KOPT-K1 (cell line): ENCODE data around the gene CTRB1.

Experiments
- H3K27ac ChIP-seq: fragments of 200-600 bp; sonication (generic); 2 replicates; pipeline ENCODE4 v1.5.1; 2016; ENCODE audit warnings: antibody characterized with exemption, mild to moderate bottlenecking, low read depth, low read length; ENCODE audit not compliant: poor library complexity, severe bottlenecking
- H3K36me3 ChIP-seq: fragments of 200-600 bp; sonication (generic); 2 replicates; pipeline ENCODE4 v1.5.1; 2017; ENCODE audit warnings: antibody characterized with exemption, mild to moderate bottlenecking, low read length, moderate library complexity; ENCODE audit not compliant: insufficient read depth
- H3K9me3 ChIP-seq: fragments of 200-600 bp; sonication (generic); 2 replicates; pipeline ENCODE4 v1.5.1; 2017; ENCODE audit warnings: antibody characterized with exemption, low read length, mild to moderate bottlenecking; ENCODE audit not compliant: insufficient read depth, poor library complexity, severe bottlenecking

The CTRB1 gene

DNA sequence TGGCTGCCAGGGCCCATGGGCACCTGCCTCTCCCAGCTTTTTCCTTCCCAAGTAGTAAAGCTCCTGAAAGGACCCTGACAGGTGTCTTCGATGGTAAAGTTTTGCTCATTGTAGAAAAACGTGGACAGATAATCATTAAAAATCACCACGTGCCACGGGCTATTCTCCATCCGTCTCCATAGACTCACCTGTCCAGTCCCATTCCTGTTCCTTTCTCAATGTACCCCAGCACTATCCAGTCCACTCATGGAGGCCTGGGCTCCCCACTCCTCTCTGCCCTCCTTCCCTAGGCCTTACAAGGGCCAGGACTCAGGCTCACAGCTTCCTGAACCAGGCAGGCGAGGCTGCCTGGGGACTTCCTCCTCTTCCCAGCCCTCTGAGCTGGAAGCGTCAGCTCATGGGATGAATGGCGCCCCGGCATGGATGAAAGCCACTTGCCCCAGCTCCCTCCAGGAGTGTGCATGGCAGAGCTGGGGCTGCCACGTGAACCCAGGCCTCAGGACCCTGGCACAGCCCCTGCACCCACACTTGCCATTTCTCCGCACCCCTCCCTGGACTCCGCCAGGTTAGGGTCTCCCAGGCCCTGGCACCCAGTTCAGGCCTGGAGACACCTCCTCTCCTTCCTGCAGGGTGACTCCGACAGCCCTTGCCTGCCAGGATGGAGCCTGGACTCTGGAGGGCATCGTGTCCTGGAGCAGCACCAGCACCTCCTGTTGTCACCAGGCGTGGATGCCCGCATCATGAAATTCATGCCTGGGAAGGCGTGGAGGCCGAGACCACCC lies 8.8 kb downstream of the CTRB1 start:
- Histone ChIP-seq H3K9me3 (no peaks in the 10 kb centered on the region), H3K36me3 (no peaks in the 10 kb centered on the region), H3K27ac (no peak overlapping the region)

DNA sequence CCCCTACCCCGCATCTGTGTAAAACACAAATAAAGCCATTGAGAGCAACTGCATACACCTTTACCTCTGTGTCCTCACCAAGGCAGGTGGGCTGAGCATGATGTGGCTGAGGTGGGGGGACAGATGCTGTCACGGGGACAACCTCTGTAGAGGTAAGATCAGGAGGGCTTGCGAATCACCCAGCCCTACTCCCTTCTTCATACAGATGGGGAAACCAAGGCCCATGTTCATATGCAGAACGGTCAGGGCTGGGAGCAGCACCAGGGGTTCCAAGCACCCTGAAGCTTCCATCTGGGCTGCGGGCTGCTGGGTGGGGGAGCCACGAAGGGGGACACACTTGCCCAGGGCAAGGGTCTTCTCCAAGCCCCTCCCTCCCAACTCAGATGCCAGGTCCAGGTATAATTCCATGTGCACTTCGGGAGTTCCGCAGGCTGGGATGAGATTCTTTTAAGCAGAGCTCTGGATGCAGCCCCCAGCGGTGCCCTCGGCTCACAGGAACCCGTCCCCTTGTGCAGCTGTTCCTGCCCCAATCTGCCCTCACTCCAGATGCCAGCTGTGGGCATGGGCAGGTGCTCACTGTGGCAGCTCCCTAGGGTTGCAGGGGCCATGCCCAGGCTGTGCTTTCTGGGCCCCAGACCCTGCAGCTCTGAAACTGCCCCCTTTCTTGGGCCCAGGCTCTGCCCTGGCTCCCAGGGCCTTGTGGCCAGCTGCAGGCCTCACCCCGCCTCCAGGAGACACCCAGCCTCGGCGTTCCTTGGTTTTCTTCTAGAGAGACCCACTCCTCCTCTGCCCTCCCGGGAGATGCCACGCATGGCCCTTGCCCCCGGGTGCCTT lies 9.6 kb downstream of the CTRB1 start:
- Histone ChIP-seq H3K36me3 (no peaks in the 10 kb centered on the region), H3K9me3 (no peaks in the 10 kb centered on the region), H3K27ac (no peak overlapping the region)

DNA sequence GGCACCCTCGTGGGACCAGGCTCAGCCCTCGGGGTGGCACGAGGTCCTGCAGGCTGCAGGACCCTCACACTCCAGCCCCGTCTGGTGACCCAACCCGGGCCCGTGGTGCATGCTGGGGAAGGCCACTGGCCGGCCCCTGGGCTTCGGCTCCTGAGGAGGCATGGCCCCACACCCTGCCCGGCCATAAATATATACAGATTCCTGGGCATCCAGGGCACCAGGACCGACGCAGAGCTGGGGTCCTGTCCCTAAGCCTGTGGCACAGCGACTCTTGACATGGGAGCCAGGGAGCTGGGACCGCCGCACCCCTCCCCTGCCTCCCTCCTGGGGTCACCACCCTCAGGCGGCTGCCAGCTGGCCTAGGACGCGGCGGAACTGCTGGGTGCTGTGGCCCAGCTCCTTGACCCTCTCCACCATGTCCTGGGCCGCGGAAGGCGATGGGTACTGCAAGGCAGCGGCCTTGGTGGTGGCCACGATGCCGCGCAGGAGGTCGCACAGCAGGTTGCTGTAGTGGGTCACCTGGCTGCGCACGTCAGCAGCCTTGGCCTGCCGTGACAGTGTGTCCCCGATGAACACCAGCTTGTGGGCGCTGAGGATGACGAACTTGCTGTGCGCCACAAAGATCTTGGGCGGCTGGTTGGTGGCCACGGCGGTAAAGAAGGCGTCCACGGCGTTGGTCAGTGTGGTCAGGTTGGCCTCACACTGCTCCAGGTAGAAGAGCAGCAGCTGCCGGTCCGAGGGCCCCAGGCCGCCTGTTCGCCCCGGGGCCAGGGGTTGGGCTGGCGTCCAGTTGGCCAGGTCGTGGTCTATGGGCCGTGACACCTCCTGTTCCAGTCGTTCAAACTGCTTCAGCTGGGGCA lies 10.6 kb downstream of the CTRB1 start:
- Histone ChIP-seq H3K36me3 (no peaks in the 10 kb centered on the region), H3K27ac (no peak overlapping the region), H3K9me3 (no peaks in the 10 kb centered on the region)

DNA sequence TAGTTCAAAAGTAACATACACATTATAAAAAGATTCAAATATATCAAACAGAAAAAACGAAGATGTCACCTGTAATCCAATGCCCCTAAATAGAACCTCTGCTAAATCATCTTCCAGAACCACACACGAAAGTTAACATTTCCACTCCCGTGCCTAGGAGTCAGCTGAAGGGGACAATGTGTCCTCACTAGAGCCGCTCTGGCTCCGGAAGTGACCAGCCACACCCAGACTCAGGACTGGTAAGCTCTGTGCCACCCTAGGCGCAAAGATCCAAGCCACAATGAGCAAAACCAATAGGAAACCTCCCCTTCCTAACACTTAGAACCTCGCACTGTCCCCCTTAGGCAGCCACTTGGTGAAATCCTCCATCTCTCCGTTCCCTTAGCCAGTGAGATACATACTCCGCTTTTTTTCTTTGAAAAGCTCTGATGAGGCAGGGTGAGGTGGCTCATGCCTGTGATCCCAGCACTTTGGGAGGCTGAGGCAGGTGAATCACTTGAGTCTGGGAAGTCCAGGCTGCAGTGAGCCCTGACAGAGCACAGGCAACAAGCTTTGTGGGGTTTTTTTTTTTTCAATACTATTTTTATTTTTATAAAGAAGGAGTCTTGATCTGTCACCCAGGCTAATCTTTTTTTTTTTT lies 11.8 kb downstream of the CTRB1 start:
- H3K27ac ChIP-seq = no peak overlapping the region
- no peaks in the 10 kb centered on the region for H3K9me3 ChIP-seq
- H3K36me3 ChIP-seq = no peaks in the 10 kb centered on the region

DNA sequence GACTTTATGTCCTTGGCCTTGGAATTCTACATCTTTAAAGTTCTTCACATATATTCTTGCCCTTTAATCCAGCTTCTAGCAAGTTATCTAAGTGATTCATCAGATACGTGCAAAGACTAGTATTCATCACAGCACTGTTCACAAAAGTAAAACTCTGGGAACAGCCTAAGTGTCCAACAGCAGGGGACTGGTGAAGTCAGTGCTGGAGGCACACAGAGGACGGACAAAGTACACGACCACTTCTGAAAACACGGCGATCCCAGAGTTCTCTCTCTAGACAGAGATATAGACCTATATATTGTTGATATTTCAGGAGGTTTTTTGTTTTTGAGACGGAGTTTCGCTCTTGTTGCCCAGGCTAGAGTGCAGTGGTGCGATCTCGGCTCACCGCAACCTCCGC lies 12.8 kb downstream of the CTRB1 start:
- no peak overlapping the region for H3K27ac ChIP-seq
- no peaks in the 10 kb centered on the region for H3K9me3 ChIP-seq
- no peaks in the 10 kb centered on the region for H3K36me3 ChIP-seq

DNA sequence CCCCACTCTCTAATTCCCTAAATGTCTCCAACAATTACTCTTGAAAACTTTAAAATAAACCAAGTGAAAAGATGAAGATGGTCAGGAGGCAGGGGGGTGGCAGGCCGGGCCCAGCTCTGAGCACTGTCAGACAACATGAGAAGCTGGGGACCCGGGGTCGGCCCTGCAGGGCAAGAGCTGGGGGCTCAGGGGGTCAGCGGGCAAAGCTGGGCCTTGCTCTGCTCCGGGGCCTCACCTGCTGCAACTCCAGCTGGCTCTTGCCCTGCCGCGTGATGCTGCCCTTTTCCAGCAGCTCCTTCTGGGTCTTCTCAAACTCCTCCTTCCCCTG lies 14.8 kb downstream of the CTRB1 start:
- no peaks in the 10 kb centered on the region for H3K36me3 ChIP-seq
- H3K27ac ChIP-seq = no peak overlapping the region
- H3K9me3 ChIP-seq = no peaks in the 10 kb centered on the region

DNA sequence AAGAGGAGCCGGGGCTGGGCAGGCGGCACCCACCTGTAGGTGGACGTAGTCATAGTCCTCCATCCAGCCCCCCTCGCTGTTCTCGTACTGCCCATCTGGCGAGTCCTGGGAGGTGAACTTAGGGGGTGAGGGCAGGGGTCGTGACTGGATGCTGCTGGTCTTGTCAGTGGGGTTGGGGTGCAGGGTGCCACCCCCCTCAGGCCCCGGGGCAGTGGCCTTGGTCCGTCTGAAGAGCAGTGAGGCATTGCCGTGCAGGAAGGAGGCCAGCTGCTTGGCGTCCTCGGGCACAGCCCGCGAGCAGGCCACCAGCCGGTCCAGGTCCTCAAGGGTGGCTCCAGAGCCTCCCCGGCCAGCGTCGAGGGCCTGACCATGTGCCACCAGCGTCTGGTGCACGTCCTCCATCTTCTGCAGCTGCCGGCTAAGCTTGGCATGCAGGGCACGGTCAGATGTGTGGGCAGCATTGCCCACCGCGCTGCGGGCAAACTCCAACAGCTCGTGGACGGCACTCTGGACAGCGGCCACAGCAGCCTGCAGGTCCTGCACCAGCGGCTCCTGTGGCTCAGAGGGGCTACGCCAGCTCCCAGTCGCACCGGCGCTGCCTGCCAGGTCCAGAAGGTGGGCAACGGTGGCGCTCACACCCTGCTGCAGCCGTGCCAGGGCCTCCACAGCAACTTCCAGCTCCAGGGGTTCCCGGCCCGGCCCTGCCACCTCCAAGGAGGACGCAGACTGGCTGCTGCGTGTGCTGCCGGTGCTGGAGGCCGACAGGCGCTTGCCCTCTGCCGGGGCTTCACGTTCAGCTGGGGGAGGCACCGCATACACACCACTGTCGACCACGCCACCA lies 16.3 kb downstream of the CTRB1 start:
- Histone ChIP-seq H3K36me3 (no peaks in the 10 kb centered on the region), H3K27ac (no peak overlapping the region), H3K9me3 (no peaks in the 10 kb centered on the region)

DNA sequence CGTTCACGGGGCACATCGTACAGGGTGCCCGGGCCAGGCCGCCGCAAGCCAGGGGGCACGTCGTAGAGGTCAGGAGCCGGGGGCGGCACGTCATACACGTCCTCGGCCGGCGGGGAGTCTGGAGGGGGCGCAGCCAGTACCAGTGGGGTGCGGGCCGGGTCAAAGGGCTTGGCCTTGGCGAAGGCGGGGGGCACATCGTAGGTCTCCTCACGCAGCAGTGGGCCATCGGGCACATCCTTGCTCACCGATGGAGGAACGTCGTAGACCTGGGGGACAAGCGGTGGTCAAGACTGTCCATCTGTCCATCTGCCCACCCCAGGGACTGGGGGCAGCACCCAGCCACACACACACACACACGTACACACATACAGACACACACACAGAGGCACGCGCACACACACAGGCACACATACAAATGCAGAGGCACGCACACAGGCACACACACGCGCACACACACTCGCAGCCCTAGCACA lies 17.0 kb downstream of the CTRB1 start:
- no peaks in the 10 kb centered on the region for H3K36me3 ChIP-seq
- H3K9me3 ChIP-seq = no peaks in the 10 kb centered on the region
- no peak overlapping the region for H3K27ac ChIP-seq

DNA sequence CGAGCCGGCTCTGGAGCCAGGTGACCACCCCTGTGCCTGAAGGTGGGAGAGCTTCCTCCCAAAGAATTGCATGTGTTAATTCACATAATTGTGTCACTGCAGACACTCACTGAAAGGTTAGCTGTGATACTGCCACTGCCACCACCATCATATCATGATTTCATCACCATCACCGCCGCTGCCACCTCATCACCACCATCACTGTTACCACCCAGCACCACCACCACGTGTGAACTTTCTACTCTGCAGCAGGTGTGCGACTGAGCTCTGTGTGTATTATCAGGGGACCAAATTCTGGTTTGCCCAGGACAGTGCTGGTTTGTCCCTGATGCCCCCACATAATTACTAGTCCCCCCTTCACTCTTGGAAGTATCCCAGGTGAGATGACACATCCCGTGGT lies 17.4 kb downstream of the CTRB1 start:
- H3K36me3 ChIP-seq = no peaks in the 10 kb centered on the region
- no peaks in the 10 kb centered on the region for H3K9me3 ChIP-seq
- no peak overlapping the region for H3K27ac ChIP-seq

DNA sequence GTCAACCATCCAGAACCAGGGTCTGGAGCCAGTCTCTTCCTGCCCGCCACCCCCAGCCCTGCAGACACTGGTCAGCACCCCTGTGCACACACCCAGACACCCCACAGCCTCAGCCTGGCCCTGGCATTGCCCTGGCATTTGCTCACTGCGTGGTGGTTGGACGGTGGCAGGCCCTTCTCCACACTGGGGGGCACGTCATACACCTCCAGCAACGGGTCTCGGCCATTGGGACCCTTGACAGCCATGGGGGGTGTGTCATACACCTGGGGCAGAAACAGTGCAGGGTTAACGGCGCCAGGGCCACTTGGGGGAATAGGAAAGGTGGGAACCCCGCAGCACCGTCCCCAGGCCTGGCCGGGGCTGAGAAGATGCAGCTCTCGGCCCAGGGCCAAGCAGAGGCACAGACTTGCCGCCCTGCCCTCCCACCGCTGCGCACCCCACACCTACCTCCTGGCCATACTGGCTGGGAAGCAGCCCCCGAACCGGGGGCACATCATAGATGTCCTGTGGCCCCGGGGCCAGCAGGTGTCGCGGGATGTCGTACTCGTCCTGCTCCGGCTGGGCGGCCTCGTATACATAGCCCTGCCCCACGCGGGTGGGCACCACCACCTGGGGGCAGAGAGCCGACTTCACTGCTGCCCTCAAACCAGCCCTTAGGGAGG lies 18.1 kb downstream of the CTRB1 start:
- no peaks in the 10 kb centered on the region for H3K36me3 ChIP-seq
- no peak overlapping the region for H3K27ac ChIP-seq
- H3K9me3 ChIP-seq = no peaks in the 10 kb centered on the region

DNA sequence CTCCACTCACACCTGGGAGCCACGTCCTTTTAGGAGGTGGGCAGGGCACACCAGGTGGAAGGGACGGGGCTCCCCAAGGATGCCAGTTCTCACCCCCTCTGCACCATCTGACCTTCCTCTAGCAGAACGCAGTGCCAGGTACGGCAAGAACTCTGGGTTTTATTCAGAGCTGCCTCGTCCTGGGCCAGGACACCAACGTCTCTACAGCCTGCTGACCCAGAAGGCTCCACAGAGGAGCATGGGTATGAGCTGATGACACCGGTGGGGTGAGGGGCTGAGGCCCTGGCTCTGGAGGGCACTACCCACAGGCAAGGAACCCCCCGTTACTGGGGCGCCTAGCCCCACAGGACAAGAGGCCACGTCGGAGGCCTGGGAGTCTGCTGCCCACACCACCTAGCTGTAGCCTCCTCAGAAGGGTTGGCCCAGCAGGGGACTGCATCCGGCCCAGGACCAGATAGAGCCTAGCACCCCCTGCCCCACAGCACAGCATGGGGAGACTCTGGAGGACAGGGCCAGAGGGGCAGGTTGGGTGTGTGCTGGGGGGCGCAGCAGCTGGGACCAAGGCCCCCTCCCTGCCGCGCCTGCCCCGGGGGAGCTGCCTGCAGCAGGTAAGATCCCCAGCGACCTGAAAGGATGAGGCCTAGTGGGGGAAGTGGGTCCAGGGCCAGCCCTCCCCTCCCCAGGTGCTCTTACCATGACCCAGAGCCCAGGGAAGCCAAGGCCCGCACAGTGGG lies 18.8 kb downstream of the CTRB1 start:
- no peaks in the 10 kb centered on the region for H3K9me3 ChIP-seq
- no peaks in the 10 kb centered on the region for H3K36me3 ChIP-seq
- no peak overlapping the region for H3K27ac ChIP-seq

DNA sequence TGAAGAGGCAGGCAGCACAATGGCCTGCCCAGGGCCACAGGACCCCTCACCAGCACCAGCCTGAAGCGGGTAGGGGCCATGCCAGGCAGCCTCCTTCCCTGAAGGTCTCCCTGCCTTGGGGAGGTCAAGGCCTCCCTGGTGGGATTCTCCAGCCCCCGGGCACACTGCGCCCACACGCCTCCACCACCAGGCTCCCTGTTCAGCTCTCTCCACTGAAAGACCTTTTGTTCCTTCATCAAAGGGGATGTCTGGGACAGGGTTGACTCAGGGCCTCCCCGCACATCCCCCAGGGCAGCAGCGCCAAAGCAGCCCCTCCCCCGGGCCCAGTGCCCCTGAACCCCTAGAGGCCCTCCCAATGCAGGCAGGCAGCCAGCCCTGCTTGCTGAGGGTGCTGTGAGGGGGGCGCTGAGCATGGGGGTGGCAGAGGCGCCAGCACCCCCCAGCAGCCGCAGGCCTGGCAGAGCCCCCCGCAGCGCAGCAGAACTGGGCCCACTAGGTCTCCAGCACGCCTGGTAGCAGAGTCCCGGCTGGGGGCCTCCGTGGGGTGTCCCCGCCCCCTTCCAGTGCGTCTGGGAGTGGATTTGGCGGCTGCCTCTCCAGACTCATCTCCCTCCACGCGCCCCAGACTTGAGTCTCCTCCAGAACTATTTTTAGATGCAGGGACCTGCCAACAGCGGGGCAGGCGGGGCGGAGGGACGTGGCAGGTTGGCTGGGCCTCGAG lies 19.5 kb downstream of the CTRB1 start:
- Histone ChIP-seq H3K27ac (no peak overlapping the region), H3K36me3 (no peaks in the 10 kb centered on the region)

More for the DNA sequence above, 19.5 kb downstream of the CTRB1 start:
- no peaks in the 10 kb centered on the region for H3K9me3 ChIP-seq
